Measurements from ENCODE around the gene CCDC171.
"Not testable (repeated sequence)": the region's sequence is repeated elsewhere in the genome, so short reads cannot be mapped to it uniquely, and the experiment has no call there.

CCDC171 gene

DNA sequence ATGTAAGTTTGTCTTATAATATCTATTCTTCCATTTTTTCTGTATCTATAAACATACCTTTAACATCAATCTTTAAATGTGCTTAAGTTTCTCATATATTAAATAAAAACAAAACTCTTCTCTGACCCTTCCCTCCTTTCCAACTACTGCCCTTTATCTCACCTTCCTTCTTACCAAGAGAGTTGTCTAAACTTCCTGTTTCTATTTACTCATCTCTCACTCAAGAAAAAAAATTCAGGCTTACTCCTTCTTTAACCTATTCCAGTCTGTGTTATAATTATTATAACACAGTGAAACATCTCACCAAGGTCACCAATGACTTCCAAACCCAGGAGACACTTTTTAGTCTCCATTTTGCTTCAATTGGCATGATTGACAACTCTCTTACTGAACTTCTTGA is 140.9 kb downstream of the CCDC171 start:
- no peak for DNase-seq (ENCODE audit: low read depth in 1 of 2, low spot score in 1 of 2)

DNA sequence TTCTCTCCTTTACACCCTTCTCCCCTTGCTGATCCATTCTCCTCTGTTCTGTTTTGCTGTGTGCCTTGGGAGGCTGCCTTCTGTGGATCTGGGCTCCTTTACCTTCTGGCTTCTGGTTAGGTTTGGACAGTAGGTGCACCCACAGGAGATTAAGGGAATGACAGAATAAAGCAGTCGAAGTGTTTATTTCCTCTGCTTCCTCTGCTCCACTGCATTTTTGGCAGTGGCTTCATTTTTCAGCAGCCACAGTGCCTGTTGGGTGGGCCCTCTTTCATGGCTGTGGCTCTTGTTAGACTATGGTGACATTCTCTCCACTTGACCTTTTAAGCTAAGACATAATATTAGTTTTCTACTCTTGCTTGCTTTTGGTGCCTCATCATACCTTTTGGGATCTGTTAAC is 144.1 kb downstream of the CCDC171 start:
- no peak for DNase-seq (ENCODE audit: low read depth in 1 of 2, low spot score in 1 of 2)

GRCh38 chr9:15697446-15697851 is 144.6 kb downstream of the CCDC171 start:
- no peak for DNase-seq (ENCODE audit: low read depth in 1 of 2, low spot score in 1 of 2)

GRCh38 chr9:15699876-15700559 is 147.2 kb downstream of the CCDC171 start:
- DNase-seq (ENCODE audit: low read depth in 1 of 2, low spot score in 1 of 2): not testable (repeated sequence)

DNA sequence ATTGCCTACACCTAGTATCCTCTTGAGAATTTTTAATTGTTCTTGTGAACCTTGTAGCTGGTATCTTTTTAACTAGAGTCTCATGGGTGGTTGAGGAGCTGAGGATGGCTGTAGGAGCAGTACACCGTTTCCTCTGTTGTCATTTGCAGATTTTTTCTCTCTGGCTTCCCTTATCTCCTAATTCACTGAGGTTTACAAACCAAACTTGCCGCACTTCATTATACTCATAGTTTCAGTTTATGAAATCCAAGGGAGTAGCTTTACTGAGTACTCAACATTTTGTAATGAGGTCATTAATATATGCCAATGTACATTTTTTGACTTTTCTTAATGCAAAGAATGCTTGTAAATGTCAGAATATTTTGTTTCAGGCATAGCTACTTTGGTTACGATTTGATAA is 154.2 kb downstream of the CCDC171 start:
- DNase-seq (ENCODE audit: low read depth in 1 of 2, low spot score in 1 of 2): no peak

- DNase-seq (ENCODE audit: low read depth in 1 of 2, low spot score in 1 of 2): no peak
Measured at GRCh38 chr9:15711531-15711930, 158.7 kb downstream of the CCDC171 start.

DNA sequence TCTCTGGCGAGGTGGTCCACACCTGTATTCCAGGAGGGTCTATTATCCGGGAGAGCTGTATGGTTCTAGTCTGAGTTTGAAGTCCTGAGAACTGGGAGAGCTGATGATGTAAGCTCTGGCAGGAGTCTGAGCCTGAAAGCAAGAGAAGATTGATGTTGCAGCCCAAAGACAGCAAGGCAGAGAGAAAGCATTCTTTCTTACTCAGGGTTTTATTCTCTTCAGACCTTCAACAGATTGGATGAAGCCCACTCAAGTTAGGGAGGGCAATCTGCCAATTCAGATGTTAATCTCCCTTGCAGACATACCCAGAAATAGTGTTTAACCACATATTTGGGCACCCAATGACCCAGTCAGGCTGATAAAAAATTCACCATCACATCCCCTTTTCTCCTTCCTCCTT is 159.1 kb downstream of the CCDC171 start:
- DNase-seq (ENCODE audit: low read depth in 1 of 2, low spot score in 1 of 2): no peak

DNA sequence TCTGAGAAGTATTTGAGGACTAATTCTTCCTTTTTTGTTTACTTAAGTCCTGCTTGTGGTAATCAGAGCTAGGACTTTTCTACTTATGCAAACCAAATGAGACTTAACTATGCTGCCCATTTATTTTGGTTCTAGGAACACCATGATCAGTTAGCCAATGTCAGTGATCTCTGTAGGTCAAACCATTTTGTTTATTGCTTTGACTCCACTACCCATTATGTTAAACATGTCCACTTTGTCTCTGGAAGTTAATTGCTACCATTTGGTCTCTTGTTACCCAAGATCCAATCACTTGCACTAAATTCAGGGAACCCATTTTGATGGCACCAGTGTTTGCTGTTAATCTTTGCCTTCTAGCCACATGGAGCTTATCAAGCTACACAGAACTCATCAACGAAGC is 161.9 kb downstream of the CCDC171 start:
- DNase-seq (ENCODE audit: low read depth in 1 of 2, low spot score in 1 of 2): no peak

DNA sequence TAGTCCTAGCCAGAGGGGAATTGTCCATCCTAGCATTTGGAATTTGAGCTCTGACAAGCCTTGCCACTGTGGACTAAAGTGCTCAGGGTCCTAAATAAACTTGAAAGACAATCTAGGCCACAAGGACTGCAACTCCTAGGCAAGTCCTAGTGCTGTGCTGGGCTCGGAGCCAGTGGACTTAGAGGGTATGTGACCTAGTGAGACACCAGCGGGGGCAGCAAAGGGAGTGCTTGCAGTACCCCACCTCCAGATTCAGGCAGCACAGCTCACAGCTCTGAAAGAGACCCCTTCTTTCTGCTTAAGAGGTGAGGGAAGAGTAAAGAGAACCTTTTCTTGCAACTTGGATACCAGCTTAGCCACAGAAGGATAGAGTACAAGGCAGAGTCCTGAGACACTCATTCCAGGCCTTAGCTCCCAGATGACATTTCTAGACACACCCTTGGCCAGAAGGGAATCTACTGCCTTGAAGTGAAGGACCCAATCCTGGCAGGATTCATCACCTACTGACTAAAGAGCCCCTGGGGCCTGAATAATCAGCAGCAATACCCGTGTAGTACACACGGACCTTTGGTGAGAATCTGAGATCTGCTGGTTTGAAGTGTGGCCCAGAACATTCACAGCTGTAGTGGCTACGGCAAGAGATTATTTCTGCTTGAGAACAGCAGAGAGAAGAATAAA is 164.6 kb downstream of the CCDC171 start:
- DNase-seq (ENCODE audit: low read depth in 1 of 2, low spot score in 1 of 2): no peak

GRCh38 chr9:15718423-15718822 is 165.6 kb downstream of the CCDC171 start:
- DNase-seq (ENCODE audit: low read depth in 1 of 2, low spot score in 1 of 2): no peak

DNA sequence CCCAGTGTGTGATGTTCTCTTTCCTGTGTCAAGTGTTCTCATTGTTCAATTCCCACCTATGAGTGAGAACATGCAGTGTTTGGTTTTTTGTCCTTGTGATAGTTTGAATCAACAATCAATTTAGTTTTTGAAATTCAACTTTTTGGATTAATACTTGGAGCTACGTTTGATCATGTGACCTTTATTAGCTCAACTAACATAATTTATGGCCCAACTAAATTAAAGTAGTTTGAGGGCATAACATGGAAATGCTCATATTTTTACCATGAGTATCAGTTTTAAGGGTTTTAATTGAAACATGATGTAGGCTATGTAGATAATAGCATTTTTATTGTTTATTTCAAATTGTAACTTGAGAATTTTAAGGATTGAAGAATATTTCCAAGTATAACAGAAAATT is 168.0 kb downstream of the CCDC171 start:
- DNase-seq (ENCODE audit: low read depth in 1 of 2, low spot score in 1 of 2): no peak

DNA sequence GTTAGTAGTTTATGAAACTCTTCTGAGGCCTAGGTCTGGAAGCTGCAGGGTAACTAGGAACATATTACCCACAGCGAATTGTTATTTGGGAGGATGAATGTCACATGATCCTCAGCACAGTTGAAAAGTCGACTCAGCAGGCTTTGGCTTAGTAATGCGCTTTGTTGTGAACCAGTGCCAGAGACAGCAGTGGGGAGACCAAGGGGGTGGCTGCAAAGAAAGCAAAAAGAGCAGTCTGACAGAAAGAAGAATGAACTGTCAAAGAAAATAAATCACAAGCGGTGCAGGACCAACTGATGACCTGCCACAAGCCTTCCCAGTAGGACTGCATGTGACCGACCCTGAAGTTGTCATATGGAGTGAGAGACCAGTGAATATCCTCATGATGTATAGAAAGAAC is 170.0 kb downstream of the CCDC171 start:
- no peak for DNase-seq (ENCODE audit: low read depth in 1 of 2, low spot score in 1 of 2)

GRCh38 chr9:15724016-15724415 is 171.2 kb downstream of the CCDC171 start:
- DNase-seq (ENCODE audit: low read depth in 1 of 2, low spot score in 1 of 2): no peak

DNA sequence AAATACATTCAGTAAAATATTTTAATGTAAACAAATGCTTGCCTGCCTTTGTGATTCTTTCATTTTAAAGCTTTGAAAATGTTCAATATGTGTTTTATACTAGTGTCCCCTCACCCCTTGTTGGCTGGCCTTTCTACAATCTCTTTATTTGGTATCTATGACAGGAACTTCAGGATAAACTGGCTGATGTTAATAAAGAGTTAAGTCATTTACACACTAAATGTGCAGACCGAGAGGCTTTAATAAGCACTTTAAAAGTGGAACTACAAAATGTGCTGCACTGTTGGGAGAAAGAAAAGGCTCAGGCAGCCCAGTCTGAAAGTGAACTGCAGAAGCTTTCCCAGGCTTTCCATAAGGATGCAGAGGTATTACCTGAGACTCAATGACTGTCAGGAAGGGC is 171.8 kb downstream of the CCDC171 start:
- no peak for DNase-seq (ENCODE audit: low read depth in 1 of 2, low spot score in 1 of 2)

DNA sequence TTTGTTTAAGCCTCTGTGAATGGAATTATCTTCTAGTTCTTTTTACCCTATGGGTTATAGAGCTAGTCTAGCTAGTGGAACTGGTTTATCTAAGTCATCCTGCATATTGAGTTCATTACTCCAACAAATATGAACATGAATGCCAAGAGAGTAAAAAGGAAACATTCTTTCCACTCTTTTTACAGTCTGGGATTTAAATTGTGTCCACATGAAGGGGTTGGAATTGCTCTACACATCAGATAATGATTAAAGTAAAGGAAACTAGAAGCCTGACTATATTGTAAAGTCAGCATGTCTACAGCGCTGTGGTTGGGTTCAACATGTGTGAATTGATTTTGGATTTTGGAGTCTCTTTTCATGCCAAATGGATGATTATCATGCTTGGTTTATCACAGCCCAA is 173.1 kb downstream of the CCDC171 start:
- DNase-seq (ENCODE audit: low read depth in 1 of 2, low spot score in 1 of 2): no peak

DNA sequence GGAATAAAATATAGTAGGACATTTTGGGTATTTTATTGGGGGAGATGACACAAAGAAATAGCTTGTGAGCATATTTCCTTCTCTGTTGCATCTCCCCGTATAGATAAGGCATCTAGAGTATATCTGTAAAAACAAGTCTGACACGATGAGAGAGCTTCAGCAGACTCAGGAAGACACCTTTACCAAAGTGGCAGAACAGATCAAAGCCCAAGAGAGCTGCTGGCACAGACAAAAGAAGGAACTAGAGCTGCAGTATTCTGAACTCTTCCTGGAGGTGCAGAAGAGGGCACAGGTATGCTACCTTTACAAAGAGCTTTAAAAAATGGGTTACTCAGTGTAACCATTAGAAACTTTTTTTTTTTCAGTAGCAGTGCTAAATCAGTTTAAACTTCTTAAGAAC is 176.7 kb downstream of the CCDC171 start:
- DNase-seq (ENCODE audit: low read depth in 1 of 2, low spot score in 1 of 2): no peak

DNA sequence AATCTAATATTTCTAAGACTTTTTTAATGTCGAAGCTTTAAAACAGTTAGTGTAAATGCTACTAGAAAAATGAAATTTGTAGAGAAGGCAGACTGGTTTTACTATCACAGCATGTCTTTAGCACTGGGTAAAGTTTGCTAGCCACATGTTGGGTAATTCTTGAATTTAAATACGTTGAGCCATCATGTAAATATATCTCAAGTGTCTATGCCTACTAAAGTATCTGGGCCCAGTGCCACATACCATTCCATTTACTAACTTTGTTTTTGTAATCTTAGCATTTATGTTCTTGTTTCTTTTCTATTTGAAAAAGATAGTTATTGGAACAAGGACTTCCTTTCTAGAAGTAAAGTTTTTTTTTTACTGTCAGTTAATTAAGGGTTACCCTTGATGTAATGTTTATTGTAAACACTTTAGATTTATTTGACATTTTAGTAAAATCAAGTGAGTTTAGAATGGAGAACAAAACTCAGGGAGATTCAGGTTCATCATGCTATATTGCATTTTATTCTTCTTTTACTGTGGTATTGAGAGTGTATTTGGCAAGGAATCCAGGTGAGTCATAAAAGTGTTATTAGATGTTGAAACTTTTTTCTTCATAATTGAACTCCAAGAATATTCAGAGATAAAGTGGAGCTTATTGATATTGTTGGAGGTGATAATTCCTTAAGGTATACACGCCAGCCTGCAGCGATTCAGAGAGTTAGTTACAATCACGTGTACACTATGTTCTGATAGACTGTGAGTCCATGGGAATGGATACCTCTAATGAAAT is 182.4 kb downstream of the CCDC171 start:
- no peak for DNase-seq (ENCODE audit: low read depth in 1 of 2, low spot score in 1 of 2)

GRCh38 chr9:15736569-15736968 is 183.7 kb downstream of the CCDC171 start:
- no peak for DNase-seq (ENCODE audit: low read depth in 1 of 2, low spot score in 1 of 2)

DNA sequence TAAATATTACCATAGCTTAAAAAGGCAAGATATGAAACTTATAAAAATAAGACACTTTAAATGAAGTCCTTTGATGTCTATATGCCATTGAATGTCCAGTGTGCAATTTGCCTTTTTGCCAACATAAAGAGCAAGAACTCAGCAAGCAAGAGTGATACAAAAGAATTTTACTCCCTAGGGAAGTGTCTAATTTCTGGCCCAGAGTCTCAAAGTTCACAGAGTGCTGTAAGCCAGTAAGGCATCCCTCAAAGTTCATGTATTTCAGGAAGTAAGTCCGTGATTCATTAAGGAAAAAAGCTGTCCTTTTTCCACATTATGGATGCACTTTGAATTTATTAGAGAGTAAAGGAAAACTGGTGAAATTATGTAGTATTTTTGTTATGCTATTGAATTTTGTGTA is 185.2 kb downstream of the CCDC171 start:
- no peak for DNase-seq (ENCODE audit: low read depth in 1 of 2, low spot score in 1 of 2)

DNA sequence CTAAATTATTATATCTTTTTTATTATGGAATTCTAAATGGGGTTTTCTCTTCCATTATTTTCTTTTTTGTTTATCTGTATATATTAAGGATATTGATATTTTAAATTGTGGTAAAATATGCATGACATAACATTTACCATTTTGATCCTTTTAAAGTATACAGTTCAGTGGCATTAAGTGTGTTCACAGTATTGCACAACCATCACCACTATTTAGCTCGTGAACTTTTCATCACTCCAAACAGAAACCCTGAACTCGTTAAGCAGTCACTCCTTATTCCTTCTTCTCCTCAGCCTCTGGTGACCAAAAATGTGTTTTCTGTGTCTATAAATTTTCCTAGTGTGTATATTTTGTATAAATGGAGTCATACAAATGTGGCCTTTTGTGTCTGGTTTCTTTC is 188.2 kb downstream of the CCDC171 start:
- no peak for DNase-seq (ENCODE audit: low read depth in 1 of 2, low spot score in 1 of 2)

DNA sequence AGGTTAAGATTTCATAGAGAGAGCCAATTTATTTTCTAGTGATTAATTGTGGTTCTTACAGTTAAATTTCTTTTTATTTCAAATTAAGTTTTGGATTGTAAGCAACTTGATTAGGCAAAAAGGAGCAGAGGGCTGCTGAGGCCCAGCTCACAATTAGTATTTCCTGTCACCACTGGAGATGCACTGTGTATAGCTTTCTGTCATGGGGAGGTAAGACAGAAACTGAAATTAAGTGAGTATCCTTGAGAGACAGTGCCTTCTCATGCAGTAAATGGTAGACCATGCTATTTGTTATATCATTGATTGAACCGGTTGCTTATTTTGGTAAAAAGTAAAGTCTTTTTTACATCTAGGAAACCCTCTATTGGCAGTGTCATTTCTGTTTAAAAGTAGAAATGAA is 190.7 kb downstream of the CCDC171 start:
- DNase-seq (ENCODE audit: low read depth in 1 of 2, low spot score in 1 of 2): no peak

GRCh38 chr9:15744196-15744595 is 191.4 kb downstream of the CCDC171 start:
- no peak for DNase-seq (ENCODE audit: low read depth in 1 of 2, low spot score in 1 of 2)

Measured in activated T-helper 1 cell treated with anti-CD3 and anti-CD28 coated beads, Interleukin-2, amount 50 U/mL, for 16 hours (primary cell).